Activated B cell treated with CpG ODN at 0.5 μM for 24 hours (primary cell): Measurements from ENCODE around the gene MASTL. TPM values are rescaled to one million over a fixed set of nuclear protein-coding genes. Genes with fewer than 3 reads are reported as not detected.

Experiments used
- ATAC-seq: fragments of 200-7000 bp; cut with Tn5 transposase; one replicate; pipeline ENCODE4 v1.10.0; 2021; ENCODE audit warnings: low read depth, mild to moderate bottlenecking, moderate library complexity
- CTCF ChIA-PET: fragments of 350-600 bp; sonication (Branson Sonifier 250); formaldehyde crosslinking; loops from one replicate; lab custom pipeline; 2021; ENCODE audit warnings: antibody characterized with exemption; lab: Charles Lee
- POLR2A ChIA-PET: fragments of 350-600 bp; sonication (Branson Sonifier 250); formaldehyde crosslinking; loops from one replicate; lab custom pipeline; 2021; ENCODE audit warnings: antibody characterized with exemption; lab: Charles Lee
- DNase-seq: peaks from one replicate; pipeline ENCODE4 v3.0.0; 2022
- H3K27ac Mint-ChIP-seq: one replicate; pipeline ENCODE4 v1.8.0; 2020; ENCODE audit warnings: mixed read lengths
- H3K27me3 Mint-ChIP-seq: one replicate; pipeline ENCODE4 v1.8.0; 2021; ENCODE audit warnings: mixed read lengths
- H3K36me3 Mint-ChIP-seq: one replicate; pipeline ENCODE4 v1.8.0; 2021; ENCODE audit warnings: low read depth, mixed read lengths
- H3K4me1 Mint-ChIP-seq: one replicate; pipeline ENCODE4 v1.8.0; 2021; ENCODE audit warnings: mixed read lengths
- H3K4me3 Mint-ChIP-seq: one replicate; pipeline ENCODE4 v1.8.0; 2020; ENCODE audit warnings: mild to moderate bottlenecking, mixed read lengths
- H3K9me3 Mint-ChIP-seq: one replicate; pipeline ENCODE4 v1.8.0; 2020; ENCODE audit warnings: mixed read lengths
- CTCF ChIP-seq: fragments of 200-600 bp; IDR thresholded peaks from one replicate; pipeline ENCODE4 v1.8.0; 2022; ENCODE audit warnings: antibody characterized with exemption, mild to moderate bottlenecking
- intact Hi-C: fragments of 100-400 bp; cut with micrococcal nuclease; formaldehyde crosslinking; loops from one replicate; pipeline ENCODE4 v1.15.1; 2024
- total RNA-seq: library from RNA; stranded (reverse); gene quantifications from 2 replicates; pipeline ENCODE4 v1.2.3, GENCODE V29; 2022

MASTL gene
- total RNA-seq, 1 donor from 2014 or later, result 12.4 TPM

DNA sequence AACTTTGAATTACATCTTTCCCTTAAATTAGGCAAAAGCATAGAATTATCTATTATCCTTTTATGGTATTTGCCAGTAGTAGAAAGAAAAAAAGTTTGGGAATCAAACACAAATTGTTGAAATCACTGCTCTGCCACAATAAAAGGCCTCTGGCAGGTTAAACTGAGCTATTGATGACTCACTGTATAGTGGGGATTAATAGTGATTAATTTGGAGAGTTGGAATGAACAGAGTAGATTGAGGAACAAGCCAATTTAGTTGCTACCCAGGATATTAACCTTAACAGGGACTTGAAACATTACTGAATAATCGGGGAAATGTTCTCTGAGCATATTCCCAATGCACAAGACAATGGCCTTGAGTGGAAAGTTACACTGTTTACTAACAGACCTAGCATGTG, 33.1 kb downstream of the MASTL start:
- H3K4me1 Mint-ChIP-seq, result no peaks in the 10 kb centered on the region
- no peaks in the 10 kb centered on the region for H3K9me3 Mint-ChIP-seq
- ATAC-seq (no peak), DNase-seq (no peak)
- no peaks in the 10 kb centered on the region for H3K27me3 Mint-ChIP-seq
- H3K36me3 Mint-ChIP-seq, result peaks cover 20% of the 10 kb centered on the region
- H3K27ac Mint-ChIP-seq, result no peak overlapping the region
- TF ChIP-seq CTCF, result no peak
- ChIA-PET POLR2A (interaction anchor here (1.3 kb wide), 1 partner anchor 51 kb away, joined by 4 read pairs; no protein-coding TSS in a partner anchor), CTCF (no interaction called here)
- H3K4me3 Mint-ChIP-seq, result no peak overlapping the region
- intact Hi-C loops, result no loop called here

- intact Hi-C loops, result no loop called here
- TF ChIP-seq CTCF, result no peak
- ATAC-seq (no peak), DNase-seq (no peak)
- H3K27me3 Mint-ChIP-seq, result no peaks in the 10 kb centered on the region
- CTCF ChIA-PET, result no interaction called here
- POLR2A ChIA-PET, result no interaction called here
- peaks cover 19% of the 10 kb centered on the region for H3K36me3 Mint-ChIP-seq
- H3K4me3 Mint-ChIP-seq, result no peak overlapping the region
- no peaks in the 10 kb centered on the region for H3K9me3 Mint-ChIP-seq
- H3K27ac Mint-ChIP-seq, result no peak overlapping the region
- H3K4me1 Mint-ChIP-seq, result no peaks in the 10 kb centered on the region
Measured at GRCh38 chr10:27188897-27189296, 33.7 kb downstream of the MASTL start.

DNA sequence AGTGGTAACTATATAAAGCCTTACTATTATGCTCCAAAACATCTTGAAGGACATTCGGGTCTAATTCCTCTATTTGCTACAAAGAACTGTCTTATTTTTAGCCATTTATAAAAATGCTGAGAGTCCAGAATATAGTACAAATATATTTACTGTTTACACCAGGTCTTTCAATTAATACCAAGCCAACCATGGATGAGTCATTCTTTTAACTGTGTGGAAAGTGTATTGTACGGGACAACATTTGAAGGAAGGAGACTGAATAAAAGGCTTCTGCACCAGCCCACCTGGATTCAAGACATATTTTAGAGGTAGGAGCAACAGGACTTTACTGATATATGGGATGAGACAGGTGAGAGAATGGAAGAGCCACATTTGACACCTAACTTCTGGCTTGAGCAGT, 35.4 kb downstream of the MASTL start:
- intact Hi-C loops, result no loop called here
- Mint-ChIP-seq H3K9me3 (no peaks in the 10 kb centered on the region), H3K27me3 (no peaks in the 10 kb centered on the region), H3K4me3 (no peak overlapping the region), H3K36me3 (peaks cover 11% of the 10 kb centered on the region), H3K4me1 (no peaks in the 10 kb centered on the region), H3K27ac (no peak overlapping the region)
- ATAC-seq (no peak), DNase-seq (no peak)
- ChIA-PET CTCF (no interaction called here), POLR2A (no interaction called here)
- no peak for TF ChIP-seq CTCF

- POLR2A ChIA-PET, result interaction anchor here (0.7 kb wide), 1 partner anchor 30 kb away, joined by 14 read pairs; no protein-coding TSS in a partner anchor
- H3K27me3 Mint-ChIP-seq, result no peaks in the 10 kb centered on the region
- H3K27ac Mint-ChIP-seq, result no peak overlapping the region
- H3K36me3 Mint-ChIP-seq, result peaks cover 14% of the 10 kb centered on the region
- ATAC-seq, result no peak
- intact Hi-C loops, result no loop called here
- H3K4me3 Mint-ChIP-seq, result no peak overlapping the region
- no peak for DNase-seq
- no peaks in the 10 kb centered on the region for H3K9me3 Mint-ChIP-seq
- TF ChIP-seq CTCF, result no peak
- H3K4me1 Mint-ChIP-seq, result no peaks in the 10 kb centered on the region
- CTCF ChIA-PET, result no interaction called here
Measured at GRCh38 chr10:27192284-27192683, 37.1 kb downstream of the MASTL start.

DNA sequence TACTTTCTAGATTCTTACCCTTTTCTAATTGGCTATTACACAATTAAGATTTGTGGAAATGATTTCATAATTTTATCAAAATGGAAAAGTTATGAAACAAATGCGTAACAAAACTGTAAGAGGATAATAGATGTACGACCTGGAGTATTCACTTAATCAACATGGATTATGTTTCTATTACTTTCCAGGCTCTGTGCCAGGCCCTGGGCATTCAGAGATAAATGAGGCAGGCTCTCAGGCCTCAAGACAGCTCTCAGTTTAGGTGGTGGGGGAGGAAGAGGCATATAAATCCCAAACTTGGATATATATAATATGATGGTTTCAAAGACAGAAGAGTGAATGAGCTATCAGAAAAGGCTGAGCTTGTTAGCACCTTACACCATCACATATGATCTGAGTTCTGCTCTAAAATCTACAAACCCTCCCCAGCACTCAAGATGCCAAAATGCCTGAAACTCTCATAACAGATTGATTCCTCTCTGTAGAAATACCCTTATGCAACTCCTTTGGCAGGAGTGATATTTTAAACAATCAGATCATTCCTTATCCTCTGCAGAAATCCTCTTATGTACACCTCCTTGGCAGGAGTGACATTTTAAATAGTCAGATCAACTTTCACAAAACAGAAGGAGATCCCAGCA, 42.9 kb downstream of the MASTL start:
- CTCF ChIA-PET, result no interaction called here
- ATAC-seq, result no peak
- POLR2A ChIA-PET, result no interaction called here
- H3K27ac Mint-ChIP-seq, result no peak overlapping the region
- H3K4me1 Mint-ChIP-seq, result no peaks in the 10 kb centered on the region
- H3K9me3 Mint-ChIP-seq, result no peaks in the 10 kb centered on the region
- H3K27me3 Mint-ChIP-seq, result no peaks in the 10 kb centered on the region
- intact Hi-C loops, result no loop called here
- no peak for DNase-seq
- no peak for TF ChIP-seq CTCF
- peaks cover 54% of the 10 kb centered on the region for H3K36me3 Mint-ChIP-seq
- H3K4me3 Mint-ChIP-seq, result no peak overlapping the region
